Central memory CD8-positive, alpha-beta T cell (primary cell): ENCODE results near the gene FLVCR2.

ENCODE experiments used
- ATAC-seq: fragments of 150-1000 bp; cut with Tn5 transposase; replicated peaks from 2 replicates; pipeline ENCODE4 v1.10.0; 2022; ENCODE audit warnings: mild to moderate bottlenecking, moderate FRiP score, moderate number of reproducible peaks; ENCODE audit not compliant: poor library complexity, severe bottlenecking; ENCODE audit errors: extremely low read depth
- DNase-seq, 2 donors: peaks; one replicate each; pipeline ENCODE4 v3.0.0; 2021; ENCODE audit warnings: low spot score in 2 of 2
- H3K27ac Mint-ChIP-seq: one replicate; pipeline ENCODE4 v1.8.0; 2022; ENCODE audit warnings: low read depth, mild to moderate bottlenecking, moderate library complexity, mixed read lengths
- H3K27me3 Mint-ChIP-seq: one replicate; pipeline ENCODE4 v1.8.0; 2022; ENCODE audit warnings: mixed read lengths
- H3K36me3 Mint-ChIP-seq: one replicate; pipeline ENCODE4 v1.8.0; 2022; ENCODE audit warnings: mild to moderate bottlenecking, moderate library complexity, mixed read lengths; ENCODE audit not compliant: insufficient read depth
- H3K4me1 Mint-ChIP-seq: one replicate; pipeline ENCODE4 v1.8.0; 2022; ENCODE audit warnings: mixed read lengths
- H3K4me3 Mint-ChIP-seq: one replicate; pipeline ENCODE4 v1.8.0; 2022; ENCODE audit warnings: mild to moderate bottlenecking, moderate library complexity, mixed read lengths
- H3K9me3 Mint-ChIP-seq: one replicate; pipeline ENCODE4 v1.8.0; 2022; ENCODE audit warnings: mixed read lengths

The FLVCR2 gene

GRCh38 chr14:75650253-75651058 is 72.0 kb downstream of the FLVCR2 start:
- Mint-ChIP-seq H3K27ac (no peak overlapping the region), H3K36me3 (peaks cover 42% of the 10 kb centered on the region), H3K4me1 (no peaks in the 10 kb centered on the region), H3K27me3 (no peaks in the 10 kb centered on the region), H3K9me3 (no peaks in the 10 kb centered on the region), H3K4me3 (no peak overlapping the region)
- DNase-seq = no peak
- no peak for ATAC-seq

- Mint-ChIP-seq H3K36me3 (peaks cover 45% of the 10 kb centered on the region), H3K4me1 (peaks cover 2% of the 10 kb centered on the region), H3K27ac (no peak overlapping the region), H3K9me3 (no peaks in the 10 kb centered on the region), H3K27me3 (no peaks in the 10 kb centered on the region), H3K4me3 (no peak overlapping the region)
- no peak for DNase-seq
- no peak for ATAC-seq
Measured at GRCh38 chr14:75653563-75653962, 75.1 kb downstream of the FLVCR2 start.

- DNase-seq = peak; percentile 70 to 76
- peaks cover 42% of the 10 kb centered on the region for H3K36me3 Mint-ChIP-seq
- ATAC-seq = peak; percentile 62
- H3K9me3 Mint-ChIP-seq = no peaks in the 10 kb centered on the region
- peaks cover 7% of the 10 kb centered on the region for H3K4me1 Mint-ChIP-seq
- no peaks in the 10 kb centered on the region for H3K27me3 Mint-ChIP-seq
- H3K27ac Mint-ChIP-seq = no peak overlapping the region
- no peak overlapping the region for H3K4me3 Mint-ChIP-seq
Measured at GRCh38 chr14:75654127-75654732, 75.8 kb downstream of the FLVCR2 start.

DNA sequence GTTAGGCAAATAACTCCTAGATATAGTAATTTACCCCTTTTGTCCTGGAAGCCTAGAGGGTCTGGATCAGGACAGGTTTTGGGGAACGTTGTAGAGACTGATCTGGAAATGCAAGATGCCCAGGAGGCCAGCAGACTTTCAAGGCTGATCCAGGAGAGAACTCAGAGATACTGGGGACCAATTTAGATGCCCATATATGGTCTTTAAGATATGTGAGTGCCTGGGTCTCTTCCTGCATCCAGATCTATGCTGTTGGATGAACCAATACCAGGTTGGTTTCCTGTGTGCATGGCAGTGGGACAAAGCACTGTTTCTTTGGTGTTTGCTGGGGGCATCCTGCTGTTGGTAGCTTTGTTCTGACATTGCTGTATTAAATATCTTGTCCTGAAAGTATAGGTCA is 76.8 kb downstream of the FLVCR2 start:
- no peaks in the 10 kb centered on the region for H3K9me3 Mint-ChIP-seq
- H3K27me3 Mint-ChIP-seq = no peaks in the 10 kb centered on the region
- no peak overlapping the region for H3K4me3 Mint-ChIP-seq
- H3K36me3 Mint-ChIP-seq = peaks cover 36% of the 10 kb centered on the region
- peaks cover 14% of the 10 kb centered on the region for H3K4me1 Mint-ChIP-seq
- ATAC-seq (no peak), DNase-seq (no peak)
- no peak overlapping the region for H3K27ac Mint-ChIP-seq

DNA sequence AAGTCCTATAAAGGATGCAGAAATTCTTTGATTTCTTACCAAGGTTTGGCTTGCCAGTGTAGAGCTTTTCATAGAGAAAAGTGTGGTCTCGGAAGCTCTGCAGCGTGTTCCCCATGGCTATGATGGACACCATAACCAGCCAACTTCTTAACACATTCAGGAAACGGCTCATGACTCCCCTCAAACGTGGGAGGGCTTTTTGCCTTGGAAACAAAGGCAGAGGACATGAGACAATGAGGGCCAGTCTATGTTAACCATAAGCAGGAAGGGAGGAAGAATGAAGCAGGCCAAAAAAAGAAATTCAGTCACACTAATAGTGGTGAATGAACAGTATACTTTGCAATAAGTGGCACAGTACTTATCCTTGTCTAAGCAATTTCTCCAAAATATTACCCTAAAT is 78.9 kb downstream of the FLVCR2 start:
- H3K27ac Mint-ChIP-seq = no peak overlapping the region
- DNase-seq (no peak), ATAC-seq (no peak)
- peaks cover 28% of the 10 kb centered on the region for H3K4me1 Mint-ChIP-seq
- no peaks in the 10 kb centered on the region for H3K9me3 Mint-ChIP-seq
- H3K4me3 Mint-ChIP-seq = no peak overlapping the region
- H3K27me3 Mint-ChIP-seq = no peaks in the 10 kb centered on the region
- peaks cover 32% of the 10 kb centered on the region for H3K36me3 Mint-ChIP-seq

DNA sequence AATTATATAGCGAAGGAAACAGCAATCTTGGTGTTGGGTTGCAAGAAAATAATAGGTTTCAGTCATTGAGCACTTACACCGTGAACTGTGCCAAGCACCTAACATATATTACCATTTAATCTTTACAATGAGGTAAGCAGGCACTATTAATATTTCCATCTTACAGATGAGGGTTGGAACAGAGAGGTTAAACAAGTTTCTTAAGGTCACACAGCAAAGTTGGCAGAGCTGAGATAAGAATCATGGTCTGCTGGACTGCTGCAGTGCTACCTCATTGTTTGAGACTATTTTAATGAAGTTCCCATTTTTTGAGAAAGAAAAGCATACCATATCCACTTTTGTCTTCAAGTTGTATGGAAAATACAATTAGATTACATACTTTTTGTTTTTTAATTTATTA is 80.5 kb downstream of the FLVCR2 start:
- no peak for DNase-seq
- Mint-ChIP-seq H3K27me3 (no peaks in the 10 kb centered on the region), H3K4me3 (no peak overlapping the region), H3K9me3 (no peaks in the 10 kb centered on the region), H3K36me3 (peaks cover 23% of the 10 kb centered on the region), H3K4me1 (peaks cover 28% of the 10 kb centered on the region), H3K27ac (peak overlapping the region; percentile 68)
- ATAC-seq = no peak

DNA sequence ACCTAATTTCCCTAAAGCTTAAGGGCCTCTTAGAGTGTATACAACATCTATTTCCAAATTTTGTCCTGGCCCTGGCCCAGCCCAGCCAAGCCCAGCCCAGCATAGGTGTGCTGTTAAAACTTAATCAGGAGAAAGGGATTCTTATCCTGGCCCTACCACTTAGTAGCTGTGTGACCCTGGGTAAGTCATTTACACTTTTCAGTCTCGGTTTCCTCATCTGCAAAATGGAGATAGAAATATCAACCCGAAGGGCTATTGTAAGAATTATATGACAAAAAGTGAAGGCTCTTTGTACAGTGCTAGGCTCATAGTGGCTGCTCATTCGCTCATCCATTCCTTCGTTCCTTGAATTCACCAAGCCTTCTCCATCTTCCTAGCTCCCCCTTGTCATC is 81.8 kb downstream of the FLVCR2 start:
- Mint-ChIP-seq H3K36me3 (peaks cover 19% of the 10 kb centered on the region), H3K27ac (peak overlapping the region; percentile 98), H3K4me1 (peaks cover 28% of the 10 kb centered on the region), H3K4me3 (peak overlapping the region; percentile 92), H3K9me3 (no peaks in the 10 kb centered on the region), H3K27me3 (no peaks in the 10 kb centered on the region)
- DNase-seq (no peak), ATAC-seq (no peak)

DNA sequence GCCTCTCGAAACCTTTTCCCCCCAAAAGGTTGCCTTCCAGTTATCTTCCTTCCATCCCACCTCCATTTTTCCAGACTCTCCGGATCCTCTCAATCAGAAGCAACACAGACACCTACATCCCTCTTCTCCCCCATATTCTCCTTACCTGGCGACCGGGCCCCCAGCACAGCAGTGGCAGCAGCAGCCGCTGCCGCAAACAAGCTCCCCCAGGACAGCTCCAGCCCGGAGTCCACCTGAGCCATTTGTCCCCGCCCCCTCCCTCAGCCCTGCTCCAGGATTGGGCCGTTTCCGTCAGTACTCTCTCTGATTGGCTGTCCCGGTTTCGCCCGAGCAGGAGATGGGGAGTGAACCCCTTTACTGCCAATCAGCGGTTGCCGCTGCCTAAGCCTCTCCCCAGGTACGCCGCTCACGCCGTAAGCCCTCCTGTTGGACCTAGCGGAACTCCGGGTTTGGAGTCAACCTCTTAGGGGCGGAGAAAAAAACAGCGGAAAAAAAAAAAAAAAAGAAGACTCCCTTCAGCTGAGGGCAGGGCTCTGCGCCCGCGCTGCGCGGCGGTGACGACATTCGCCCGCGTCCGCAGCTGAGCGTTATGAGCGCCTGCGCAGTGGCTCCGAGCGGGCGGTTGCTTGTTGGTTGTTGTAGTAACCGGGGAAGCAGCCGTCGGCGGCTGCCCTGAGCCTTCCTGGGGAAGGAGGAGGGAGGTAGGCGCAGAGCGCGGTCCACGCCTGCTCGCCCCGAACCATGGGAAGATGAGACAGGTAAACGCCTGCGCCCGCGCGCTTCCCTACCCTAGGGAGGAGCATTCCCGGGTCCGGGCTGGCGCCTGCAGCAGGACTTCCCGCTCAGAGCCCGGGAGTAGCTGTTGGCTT is 82.4 kb downstream of the FLVCR2 start, which contains the start of the genes ERG28 and TTLL5:
ERG28 (minus strand) TSS at position 247 of the 869 bp plus-strand sequence. CDS start 3,374 bp downstream, outside the sequence.
TTLL5 (plus strand) TSS at position 617 of the 869 bp plus-strand sequence. CDS start 1,904 bp downstream, outside the sequence.
- H3K27ac Mint-ChIP-seq = peak within 1 kb of the TSS; percentile 98
- H3K4me1 Mint-ChIP-seq = peaks cover 28% of the 10 kb centered on the region
- H3K4me3 Mint-ChIP-seq = peak within 1 kb of the TSS; percentile 92
- H3K9me3 Mint-ChIP-seq = no peaks in the 10 kb centered on the region
- ATAC-seq (peak; percentile 96), DNase-seq (peak; percentile 91 to 95)
- H3K27me3 Mint-ChIP-seq = no peaks in the 10 kb centered on the region
- H3K36me3 Mint-ChIP-seq = peaks cover 17% of the 10 kb centered on the region

DNA sequence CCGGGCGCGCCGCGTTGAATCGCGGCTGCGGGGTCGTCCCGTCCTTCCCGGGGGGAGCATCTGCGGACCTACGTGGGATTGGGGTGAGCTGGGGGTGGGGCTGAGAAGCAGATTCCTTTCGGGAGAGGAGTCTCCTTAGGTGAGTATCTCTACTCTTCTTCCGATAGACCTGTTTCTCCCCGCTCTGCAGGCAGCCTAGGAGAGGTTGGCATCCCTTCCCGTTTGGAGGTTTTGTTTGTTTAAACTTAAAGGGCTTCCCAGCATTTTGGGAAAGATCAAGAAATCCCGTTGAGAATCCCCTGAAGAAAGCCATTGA is 83.0 kb downstream of the FLVCR2 start:
- DNase-seq (no peak), ATAC-seq (no peak)
- Mint-ChIP-seq H3K27me3 (no peaks in the 10 kb centered on the region), H3K36me3 (peaks cover 16% of the 10 kb centered on the region), H3K27ac (peak overlapping the region; percentile 98), H3K4me3 (peak overlapping the region; percentile 92), H3K4me1 (peaks cover 28% of the 10 kb centered on the region), H3K9me3 (no peaks in the 10 kb centered on the region)

DNA sequence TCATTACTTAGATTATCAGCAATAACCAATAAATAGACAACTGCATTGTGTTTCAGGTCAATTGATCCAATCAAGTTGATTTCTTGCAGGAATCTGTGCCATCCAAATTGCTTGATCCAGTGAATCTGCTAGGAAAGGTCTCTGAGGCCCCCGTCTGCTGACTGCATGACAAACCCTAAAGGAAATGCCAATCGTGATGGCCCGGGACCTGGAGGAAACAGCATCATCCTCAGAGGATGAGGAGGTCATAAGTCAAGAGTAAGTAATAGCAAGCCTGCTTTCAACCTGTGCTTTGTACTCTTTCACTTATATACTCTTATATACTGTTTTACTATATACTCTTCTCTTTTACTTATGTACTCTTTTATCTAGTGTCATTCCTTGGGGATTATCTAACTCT is 84.5 kb downstream of the FLVCR2 start:
- Mint-ChIP-seq H3K4me3 (peak overlapping the region; percentile 2), H3K36me3 (peaks cover 16% of the 10 kb centered on the region), H3K4me1 (peaks cover 28% of the 10 kb centered on the region), H3K9me3 (no peaks in the 10 kb centered on the region), H3K27ac (no peak overlapping the region), H3K27me3 (no peaks in the 10 kb centered on the region)
- ATAC-seq (no peak), DNase-seq (no peak)

DNA sequence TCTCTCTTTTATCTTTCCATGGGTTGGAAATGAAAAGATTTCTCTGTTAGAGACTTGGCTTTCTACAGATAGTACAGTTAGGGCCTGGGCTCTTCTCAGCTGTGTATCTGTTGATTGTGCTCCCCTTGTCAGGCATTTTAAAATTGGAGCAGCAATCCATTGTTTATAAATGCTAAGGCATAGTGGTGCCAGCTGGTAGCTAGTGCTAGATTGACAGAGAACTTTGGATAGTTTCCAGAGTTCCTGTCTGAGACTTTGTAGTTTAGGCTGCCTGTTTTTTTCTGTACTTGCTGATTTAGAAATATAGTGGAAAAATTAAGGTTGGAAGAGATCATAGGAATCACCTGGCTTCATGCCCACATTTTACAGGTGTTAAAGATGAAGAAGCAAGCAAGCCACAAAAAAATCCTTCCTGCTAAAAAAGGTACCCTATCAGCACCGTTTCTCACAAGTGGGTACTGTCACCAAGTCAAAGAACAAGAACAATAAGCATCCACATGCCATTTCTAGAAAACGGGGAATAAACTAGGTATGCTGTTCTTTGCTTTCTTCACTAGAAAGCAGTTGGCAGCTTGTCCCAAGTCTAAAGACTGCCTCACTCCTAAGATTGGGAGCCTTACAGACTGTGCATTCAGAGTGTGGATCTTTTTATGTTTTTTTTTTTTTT is 88.8 kb downstream of the FLVCR2 start:
- Mint-ChIP-seq H3K4me1 (no peaks in the 10 kb centered on the region), H3K36me3 (peaks cover 20% of the 10 kb centered on the region)

GRCh38 chr14:75672605-75673192 is 94.3 kb downstream of the FLVCR2 start:
- H3K27me3 Mint-ChIP-seq = no peaks in the 10 kb centered on the region
- no peak for DNase-seq
- no peak for ATAC-seq
- no peaks in the 10 kb centered on the region for H3K9me3 Mint-ChIP-seq
- H3K4me3 Mint-ChIP-seq = no peak overlapping the region
- peaks cover 19% of the 10 kb centered on the region for H3K36me3 Mint-ChIP-seq
- peak overlapping the region; percentile 9 for H3K27ac Mint-ChIP-seq
- H3K4me1 Mint-ChIP-seq = peaks cover 12% of the 10 kb centered on the region

More for the DNA sequence above, 88.8 kb downstream of the FLVCR2 start:
- H3K9me3 Mint-ChIP-seq = no peaks in the 10 kb centered on the region
- DNase-seq (no peak), ATAC-seq (no peak)
- H3K27me3 Mint-ChIP-seq = no peaks in the 10 kb centered on the region
- H3K27ac Mint-ChIP-seq = no peak overlapping the region
- H3K4me3 Mint-ChIP-seq = no peak overlapping the region
